Measurements from ENCODE around the gene ZNF420.
"Not testable (repeated sequence)": the region's sequence is repeated elsewhere in the genome, so short reads cannot be mapped to it uniquely, and the experiment has no call there.

The ZNF420 gene

DNA sequence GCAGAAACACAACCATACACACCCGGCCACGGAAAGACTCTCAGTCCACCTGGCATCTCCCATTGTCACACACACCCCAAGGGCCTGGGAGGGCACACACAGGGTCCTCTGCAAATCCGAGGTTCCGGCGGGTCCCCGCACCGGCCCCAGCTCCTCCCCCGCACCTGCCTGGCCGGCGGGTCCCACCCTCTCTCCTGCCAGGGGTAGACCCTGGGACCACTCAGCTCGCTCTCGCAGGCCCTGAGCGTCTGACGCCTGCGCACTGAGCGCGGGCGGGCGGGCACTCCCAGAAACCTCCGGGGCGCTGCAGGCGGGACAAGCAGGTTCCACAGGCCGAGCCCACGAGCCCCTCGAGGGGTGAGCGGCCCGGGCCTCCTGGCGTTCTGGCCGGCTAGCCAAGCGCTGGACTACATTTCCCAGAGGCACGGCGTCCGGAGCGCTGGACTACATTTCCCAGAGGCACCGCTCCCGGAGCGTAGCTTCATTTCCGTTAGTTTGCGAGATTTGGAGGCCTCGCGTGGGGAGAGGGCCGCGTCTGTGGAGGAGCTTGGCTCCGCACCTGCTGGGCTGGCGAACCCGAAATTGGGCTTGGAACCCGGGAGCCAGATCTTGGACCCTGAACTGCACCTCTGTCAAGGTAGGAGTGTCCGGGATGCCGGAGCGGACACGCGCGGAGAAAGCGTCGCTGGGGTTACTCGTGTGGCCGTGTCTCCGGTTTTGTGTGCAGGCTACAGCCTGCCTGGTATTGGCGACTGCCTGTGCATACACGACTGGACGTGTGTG lies at the start of gene ZNF420:
ZNF420 (plus strand) TSS at position 500 of the 783 bp plus-strand sequence. CDS start 10,686 bp downstream, outside the sequence.
- peak; percentile 84 to 86 for DNase-seq

DNA sequence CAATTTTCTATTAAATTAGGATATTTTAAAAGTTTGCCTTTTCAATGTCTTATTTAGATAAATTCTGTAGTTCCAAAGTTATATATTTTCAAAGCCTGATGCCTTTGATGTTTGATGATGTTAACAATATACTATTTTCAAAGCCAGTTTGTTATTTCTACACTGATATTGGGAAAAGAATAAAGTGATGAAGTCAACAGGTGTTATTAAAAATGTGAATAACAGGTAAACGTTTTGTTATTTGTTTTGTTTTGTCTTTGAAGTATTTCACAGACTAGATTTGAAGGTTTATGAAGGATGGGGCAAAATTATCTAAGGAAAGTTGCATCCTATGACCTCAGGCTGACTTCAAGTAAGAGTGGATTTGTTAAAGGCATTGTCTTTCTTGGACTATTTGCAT lies 33.1 kb upstream of the ZNF420 start:
- DNase-seq = no peak

DNA sequence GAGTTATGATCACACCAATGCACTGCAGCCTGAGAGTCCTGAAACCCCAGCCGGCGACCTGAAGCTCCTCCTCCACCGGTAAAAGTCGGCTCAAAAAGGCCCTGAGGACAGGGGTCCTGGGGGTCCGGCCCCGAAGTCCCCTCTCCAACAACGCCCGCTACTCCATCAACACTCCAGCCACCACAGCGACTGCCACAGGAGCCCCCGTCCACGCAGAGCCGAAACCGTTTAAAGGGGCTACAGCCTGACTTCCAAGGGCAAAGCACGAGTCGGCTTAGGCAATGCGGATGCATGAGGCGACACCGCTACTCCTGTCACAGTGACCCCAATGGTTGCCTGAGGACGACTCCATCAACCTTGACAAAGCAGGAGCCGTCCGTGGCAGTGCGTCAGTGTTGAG lies 22.9 kb upstream of the ZNF420 start:
- no peak for DNase-seq

DNA sequence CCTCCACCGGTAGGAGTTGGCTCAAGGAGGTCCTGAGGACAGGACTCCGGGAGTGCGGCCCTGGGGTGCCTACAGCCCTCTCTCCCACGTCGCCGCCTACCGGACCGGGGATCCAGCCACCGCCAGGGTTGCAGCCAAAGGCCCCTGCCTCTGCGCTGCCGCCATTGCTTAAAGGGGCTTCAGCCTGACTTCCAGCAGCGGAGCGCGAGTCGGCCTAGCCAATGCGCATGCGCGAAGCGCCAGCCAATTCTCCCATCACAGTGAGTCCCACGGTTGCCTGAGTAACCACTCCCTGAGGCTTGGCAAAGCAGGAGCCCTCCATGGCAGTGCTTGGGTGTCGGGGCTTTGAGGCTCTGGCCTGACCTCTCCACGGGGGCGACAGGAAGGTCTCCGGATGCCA lies 21.5 kb upstream of the ZNF420 start:
- no peak for DNase-seq

DNA sequence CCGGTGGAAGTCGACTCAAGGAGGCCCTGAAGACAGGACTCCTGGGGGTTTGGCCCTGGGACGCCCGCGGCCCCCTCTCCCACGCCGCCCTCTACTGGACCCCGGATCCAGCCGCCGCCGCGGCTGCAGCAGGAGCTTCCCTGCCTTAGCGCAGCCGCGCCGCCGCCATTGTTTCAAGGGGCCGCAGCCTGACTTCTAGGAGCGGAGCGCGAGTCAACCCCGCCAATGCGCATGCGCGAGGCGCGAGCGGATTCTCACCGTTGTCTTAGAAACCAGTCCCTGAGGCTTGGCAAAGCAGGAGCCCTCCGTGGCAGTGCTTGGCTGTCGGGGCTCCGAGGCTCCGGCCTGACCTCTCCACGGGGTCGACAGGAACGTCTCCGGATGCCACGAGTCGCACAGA lies 19.1 kb upstream of the ZNF420 start:
- DNase-seq = no peak

DNA sequence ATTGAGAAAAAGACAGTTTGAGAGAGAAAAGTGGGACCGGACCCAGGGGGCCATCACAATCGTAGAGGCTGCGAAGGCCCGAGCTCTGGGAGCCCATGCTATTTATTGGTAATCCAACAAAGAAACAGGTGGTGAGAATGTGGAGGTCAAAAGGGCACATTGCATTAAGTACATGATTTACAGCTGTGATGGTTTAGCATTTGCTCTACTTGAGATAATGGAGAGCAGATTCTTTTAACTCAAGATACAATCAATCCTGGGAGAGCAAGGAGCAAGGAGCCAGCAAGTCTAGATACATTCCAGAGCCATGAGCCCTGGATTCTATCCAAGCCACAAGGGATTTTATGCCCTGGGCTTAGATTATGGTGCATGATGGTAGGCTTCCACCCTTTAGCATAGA lies 13.3 kb upstream of the ZNF420 start:
- DNase-seq = not testable (repeated sequence)

DNA sequence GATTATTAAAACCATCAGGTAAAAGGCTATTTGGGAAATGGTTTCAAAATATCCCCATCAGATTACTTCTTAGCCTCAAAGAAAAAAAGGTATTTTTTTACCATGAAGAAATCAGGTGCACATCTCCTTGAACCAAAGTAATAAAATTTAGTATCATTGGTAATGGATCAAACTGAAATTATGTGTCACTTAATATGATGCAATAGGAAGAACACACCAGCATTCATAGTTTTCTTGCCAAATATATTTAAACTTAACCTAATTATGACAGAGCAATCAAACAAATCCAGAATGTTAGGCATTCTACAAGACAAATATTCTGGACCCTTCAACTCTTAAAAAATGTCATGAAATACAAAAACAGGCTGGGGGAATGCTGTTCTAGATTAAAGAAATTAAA lies 4.1 kb upstream of the ZNF420 start:
- no peak for DNase-seq

DNA sequence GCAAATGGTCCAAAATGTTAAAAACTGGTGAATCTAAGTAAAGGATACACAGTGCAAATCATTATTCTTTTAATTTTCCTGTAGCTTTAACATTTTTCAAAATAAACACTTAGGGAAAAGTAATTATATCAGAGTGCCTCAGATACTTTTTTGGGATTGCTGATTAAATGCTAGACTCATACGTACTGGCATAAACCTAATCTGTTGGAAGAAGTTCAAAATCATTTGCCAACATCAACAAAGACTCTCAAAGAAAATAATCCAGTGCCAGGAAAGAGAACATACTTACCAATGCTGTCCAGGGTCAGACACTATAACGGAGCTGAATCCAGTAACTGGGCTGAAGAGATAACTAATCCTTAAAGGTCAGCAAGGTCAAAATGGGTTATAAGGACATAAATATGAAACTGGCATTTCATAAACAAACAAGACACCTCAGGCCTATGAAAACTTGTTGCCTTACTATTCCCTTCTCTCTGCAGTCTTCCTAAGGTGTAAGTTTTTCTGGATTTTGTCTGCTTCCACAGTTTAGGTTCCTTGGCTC lies 3.3 kb upstream of the ZNF420 start:
- no peak for DNase-seq

DNA sequence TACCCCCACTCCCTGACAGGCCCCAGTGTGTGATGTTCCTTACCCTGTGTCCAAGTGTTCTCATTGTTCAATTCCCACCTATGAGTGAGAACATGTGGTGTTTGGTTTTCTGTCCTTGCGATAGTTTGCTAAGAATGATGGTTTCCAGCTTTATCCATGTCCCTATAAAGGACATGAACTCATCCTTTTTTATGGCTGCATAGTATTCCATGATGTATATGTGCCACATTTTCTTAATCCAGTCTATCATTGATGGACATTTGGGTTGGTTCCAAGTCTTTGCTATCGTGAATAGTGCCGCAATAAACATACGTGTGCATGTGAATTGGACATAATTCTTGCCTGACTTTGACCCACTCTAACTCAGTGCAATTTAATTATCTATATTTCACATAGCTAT lies 1.7 kb upstream of the ZNF420 start:
- DNase-seq = not testable (repeated sequence)

DNA sequence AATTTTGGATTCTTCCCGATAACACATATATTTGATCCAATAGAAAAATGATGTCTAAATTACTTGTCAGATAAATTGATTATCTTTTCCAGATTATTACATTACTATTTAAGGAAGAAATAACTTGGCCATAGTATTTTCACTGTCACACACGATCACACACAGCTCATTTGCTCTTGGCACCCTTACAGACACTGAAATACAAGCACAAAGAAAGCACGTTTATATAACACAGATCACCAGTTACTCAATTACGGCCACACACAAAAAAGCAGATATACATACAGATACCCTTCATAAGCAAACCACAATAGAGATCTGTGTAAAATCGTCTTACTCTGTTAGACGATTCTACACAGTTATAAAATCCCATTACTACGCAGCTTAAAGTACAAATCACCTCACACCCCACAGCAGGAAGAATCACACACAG lies 716 bp upstream of the ZNF420 start:
- DNase-seq = no peak

DNA sequence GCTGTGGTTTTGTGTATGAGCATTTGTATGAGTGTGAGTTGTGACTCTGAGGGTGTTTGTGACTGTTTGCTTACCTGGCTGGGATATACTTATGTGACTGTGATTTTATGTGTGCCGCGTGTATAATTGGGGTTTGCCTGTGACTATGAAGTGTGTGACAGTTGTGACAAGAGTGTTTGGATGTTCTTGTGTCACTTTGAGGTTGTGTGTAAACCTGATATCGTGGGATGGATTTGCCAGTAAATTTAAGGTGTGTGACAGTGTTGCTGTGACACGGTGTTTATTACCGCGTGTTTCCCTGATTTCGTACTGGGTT lies 442 bp downstream of the ZNF420 start:
- DNase-seq = no peak

DNA sequence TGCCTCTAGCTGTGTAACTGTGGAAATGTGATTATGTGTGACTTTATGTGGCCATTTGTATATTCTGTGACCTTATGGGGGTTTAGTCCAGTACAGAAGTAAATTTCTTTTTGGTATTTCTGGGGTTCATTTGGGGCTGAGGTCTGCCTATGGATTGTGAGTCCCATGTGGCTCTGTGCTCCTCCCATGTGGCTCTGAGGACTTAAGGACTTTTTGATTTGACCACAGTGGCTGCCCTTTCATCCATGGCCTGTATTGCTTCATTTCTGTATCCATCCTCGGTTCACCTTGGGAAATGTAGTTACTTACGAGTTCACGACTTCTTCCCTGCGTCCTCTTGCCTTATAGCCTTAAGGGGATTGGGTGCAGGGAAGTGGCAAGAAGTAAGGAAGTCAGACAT lies 1.0 kb downstream of the ZNF420 start:
- no peak for DNase-seq

DNA sequence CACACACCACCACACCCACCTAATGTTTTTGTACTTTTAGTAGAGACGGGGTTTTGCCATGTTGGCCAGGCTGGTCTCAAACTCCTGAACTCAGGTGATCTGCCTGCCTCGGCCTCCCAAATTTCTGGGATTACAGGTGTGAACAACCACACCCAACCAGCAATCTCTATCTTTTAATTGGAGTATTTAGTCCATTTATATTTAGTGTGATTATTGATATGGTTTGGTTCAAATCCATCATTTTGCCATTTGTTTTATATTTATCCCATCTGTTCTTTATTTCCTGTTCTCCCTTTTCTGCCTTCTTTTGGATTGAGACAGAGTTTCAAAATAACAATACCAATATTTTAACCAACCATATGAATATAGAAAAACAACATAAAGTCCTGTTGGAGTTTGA lies 4.1 kb downstream of the ZNF420 start:
- DNase-seq = no peak

DNA sequence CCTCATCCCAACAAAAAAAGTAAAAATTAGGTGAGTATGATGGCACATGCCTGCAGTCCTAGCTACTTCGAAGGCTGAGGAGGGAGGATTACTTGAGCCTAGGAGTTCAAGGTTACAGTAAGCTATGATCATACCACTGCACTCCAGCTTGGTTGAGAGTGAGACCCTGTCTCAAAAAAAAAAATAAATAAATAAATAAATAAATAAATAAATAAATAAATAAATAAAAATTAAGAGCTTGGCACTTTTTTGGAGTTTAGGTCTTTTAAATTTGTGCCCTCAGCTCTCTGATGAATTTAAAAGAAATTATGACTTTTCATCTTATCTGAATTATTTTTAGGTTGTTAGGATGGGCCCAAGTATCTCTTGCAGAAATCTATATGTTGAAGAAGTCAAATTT lies 8.9 kb downstream of the ZNF420 start:
- no peak for DNase-seq

DNA sequence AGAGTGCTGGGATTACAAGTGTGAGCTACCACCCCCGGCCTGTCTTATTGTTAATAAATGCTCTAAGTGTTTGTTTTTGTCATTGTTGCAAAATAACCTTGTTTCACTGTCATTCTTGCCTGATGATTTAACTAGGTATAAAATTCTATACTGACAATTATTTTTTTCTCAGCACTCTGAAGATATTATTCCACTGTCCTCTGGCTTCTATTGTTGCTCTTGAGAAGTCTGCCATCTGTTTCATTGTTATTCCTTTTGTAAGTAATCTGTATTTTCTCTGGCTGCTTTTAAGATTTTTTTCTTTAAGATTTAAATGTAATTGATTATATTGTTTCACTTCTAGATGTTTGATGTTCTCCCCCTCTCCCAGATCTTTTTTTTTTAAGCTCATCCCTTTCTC lies 17.6 kb downstream of the ZNF420 start:
- DNase-seq = no peak

DNA sequence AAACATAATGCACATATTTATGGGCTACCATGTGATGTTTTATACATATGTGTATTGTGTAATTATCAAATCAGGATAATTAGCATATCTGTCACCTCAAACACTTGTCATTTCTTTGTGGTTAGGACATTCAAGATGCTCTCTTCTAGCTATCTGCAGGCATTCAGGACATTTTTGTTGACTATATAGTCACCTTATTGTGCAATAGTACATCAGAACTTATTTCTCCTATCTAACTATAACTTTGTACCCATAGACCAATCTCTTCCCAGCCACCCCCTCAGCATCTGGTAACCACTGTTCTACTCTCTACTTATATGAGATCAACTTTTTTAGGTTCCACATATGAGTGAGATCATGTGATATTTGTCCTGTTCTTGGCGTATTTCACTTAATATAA lies 20.3 kb downstream of the ZNF420 start:
- no peak for DNase-seq

DNA sequence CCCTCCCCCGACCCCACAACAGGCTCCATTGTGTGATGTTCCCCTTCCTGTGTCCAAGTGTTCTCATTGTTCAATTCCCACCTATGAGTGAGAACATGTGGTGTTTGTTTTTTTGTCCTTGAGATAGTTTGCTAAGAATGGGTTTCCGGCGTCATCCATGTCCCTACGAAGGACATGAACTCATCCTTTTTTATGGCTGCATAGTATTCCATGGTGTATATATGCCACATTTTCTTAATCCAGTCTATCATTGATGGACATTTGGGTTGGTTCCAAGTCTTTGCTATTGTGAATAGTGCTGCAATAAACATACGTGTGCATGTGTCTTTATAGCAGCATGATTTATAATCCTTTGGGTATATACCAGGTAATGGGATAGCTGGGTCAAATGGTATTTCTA lies 25.9 kb downstream of the ZNF420 start:
- DNase-seq = not testable (repeated sequence)

DNA sequence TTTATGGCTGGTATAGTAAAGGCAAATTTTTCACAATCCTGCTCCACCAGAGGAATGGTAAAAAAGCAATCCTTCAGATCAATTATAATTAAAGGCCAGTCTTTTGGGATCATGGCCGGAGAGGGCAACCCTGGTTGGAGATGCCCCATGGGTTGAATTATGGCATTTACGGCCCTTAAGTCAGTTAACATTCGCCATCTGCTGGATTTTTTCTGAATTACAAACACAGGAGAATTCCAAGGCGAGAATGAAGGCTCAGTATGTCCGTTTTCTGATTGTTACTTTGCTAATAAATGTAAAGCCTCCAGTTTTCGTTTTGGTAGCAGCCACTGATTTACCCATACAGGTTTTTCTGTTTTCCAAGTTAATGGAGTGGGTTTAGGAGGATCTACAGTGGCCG lies 33.5 kb downstream of the ZNF420 start:
- not testable (repeated sequence) for DNase-seq

DNA sequence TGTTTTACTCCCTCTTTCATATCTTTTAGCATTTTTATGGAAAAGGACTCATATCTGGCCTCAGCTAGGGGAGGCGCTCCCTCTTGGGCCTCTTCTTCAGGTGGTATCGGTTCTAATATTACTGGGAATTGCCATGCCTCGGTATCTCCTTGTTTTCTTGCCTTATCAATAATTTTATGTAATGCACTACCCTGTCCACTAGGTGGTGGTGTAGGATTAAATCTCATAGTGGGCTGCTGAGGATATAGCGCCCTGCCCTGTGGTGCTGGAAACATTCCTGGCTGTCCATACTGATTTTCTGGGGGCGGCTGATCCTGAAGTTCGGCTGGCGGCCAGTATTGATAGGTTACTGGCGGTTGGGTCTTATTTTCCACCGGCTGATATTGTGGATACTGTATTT lies 35.8 kb downstream of the ZNF420 start:
- no peak for DNase-seq

DNA sequence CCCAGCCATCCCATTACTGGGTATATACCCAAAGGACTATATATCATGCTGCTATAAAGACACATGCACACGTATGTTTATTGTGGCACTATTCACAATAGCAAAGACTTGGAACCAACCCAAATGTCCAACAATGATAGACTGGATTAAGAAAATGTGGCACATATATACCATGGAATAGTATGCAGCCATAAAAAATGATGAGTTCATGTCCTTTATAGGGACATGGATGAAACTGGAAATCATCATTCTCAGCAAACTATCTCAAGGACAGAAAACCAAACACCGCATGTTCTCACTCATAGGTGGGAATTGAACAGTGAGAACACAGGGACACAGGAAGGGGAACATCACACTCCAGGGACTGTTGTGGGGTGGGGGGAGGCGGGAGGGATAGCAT lies 43.9 kb downstream of the ZNF420 start:
- DNase-seq = not testable (repeated sequence)

DNA sequence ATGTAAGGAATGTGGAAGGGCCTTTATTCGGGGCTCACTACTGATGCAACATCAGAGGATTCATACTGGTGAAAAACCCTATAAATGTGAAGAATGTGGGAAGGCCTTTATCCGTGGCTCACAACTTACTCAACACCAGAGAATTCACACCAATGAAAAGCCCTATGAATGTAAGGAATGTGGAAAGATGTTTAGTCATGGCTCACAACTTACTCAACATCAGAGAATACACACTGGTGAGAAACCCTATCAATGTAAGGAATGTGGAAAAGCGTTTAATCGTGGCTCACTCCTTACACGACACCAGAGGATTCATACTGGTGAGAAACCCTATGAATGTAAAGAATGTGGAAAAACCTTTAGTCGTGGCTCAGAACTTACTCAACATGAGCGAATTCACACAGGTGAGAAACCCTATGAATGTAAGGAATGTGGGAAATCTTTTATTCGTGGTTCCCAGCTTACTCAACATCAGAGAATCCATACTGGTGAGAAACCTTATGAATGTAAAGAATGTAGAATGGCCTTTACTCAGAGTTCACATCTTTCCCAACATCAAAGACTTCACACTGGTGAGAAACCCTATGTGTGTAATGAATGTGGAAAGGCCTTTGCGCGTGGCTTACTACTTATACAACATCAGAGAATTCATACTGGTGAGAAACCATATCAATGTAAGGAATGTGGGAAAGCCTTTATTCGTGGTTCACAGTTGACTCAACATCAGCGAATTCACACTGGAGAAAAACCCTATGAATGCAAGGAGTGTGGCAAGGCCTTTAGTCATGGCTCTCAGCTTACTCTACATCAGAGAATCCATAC lies 50.0 kb downstream of the ZNF420 start:
- DNase-seq = no peak

DNA sequence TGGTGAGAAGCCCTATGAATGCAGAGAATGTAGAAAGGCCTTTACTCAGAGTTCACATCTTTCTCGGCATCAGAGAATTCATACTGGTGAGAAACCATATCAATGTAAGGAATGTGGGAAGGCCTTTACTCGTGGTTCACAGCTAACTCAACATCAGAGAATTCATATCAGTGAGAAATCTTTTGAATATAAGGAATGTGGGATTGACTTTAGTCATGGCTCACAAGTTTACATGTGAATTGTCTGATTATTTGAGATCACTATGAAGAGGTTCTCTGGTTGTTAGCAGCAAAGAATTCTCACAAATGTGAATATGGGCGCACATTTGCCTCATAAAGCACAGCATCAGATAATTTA lies 50.6 kb downstream of the ZNF420 start:
- DNase-seq = no peak

DNA sequence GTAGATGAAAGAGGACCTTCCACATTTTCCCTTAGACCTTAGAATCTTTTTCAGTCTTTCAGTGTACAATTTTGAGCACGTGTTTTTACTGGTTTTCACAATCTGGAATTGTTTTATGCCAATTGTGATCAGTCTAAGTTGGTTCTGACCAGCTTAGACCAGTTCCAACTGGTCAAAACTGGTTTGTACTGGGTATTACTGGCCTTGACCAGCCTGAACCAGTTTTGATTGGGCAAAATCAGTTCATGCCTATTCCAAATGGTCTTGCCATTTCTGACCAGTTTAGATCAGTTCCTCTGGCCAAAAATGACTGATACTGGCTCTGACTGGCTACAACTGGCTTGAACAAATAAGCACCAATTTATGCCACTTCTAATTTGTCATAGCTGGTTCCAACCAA lies 57.9 kb downstream of the ZNF420 start:
- DNase-seq = no peak

DNA sequence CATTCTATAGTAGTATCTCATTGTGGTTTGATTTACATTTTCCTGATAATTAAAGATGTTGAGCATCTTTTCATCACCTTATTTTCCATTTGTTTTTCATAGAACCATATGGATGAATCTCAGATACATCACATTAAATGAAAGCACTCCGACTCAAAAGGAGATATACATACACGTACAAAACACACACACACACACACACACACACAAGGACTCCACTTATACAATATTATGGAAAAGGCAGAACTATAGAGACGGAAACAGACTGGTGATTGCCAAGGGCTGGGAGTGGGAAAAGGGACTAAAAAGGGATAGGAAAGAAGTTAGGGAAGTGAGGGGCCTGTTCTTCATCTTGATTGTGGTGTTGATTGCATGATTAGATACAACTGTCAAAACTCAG lies 70.0 kb downstream of the ZNF420 start:
- DNase-seq = no peak
